Caco-2 (cell line): Measurements from ENCODE around the gene URAD. TPM values are rescaled to one million over a fixed set of nuclear protein-coding genes. Genes with fewer than 3 reads are reported as not detected.

Experiments used
- Bru-seq: library from RNA; stranded (reverse); fragments of 400-500 nt; gene quantifications from one replicate; lab custom pipeline; 2021; lab: Mats Ljungman, UMichigan
- BruChase-seq, 2 experiments: library from RNA; stranded (reverse); fragments of 400-500 nt; gene quantifications; one replicate each; lab custom pipeline; 2021; lab: Mats Ljungman, UMichigan
- BruUV-seq: library from RNA; stranded (reverse); fragments of 400-500 nt; replicated peaks from 2 replicates; lab custom pipeline; 2021; lab: Mats Ljungman, UMichigan
- CTCF ChIA-PET: fragments of 300-600 bp; sonication (Branson Sonifier 250); formaldehyde crosslinking; loops from one replicate; lab custom pipeline; 2022; ENCODE audit warnings: antibody characterized with exemption; lab: Charles Lee
- POLR2A ChIA-PET: fragments of 300-600 bp; sonication (Branson Sonifier 250); formaldehyde crosslinking; loops from one replicate; lab custom pipeline; 2022; ENCODE audit warnings: antibody characterized with exemption; lab: Charles Lee
- DNase-seq, 2 experiments: peaks; one replicate each; pipeline versions ENCODE4 v3.0.0 to v3.0.0-alpha.2; 2020 to 2022
- H3K27me3 ChIP-seq: replicated peaks from 2 replicates; pipeline ENCODE4 v1.6.0; 2011; ENCODE audit warnings: low read length; ENCODE audit not compliant: control insufficient read depth, insufficient read depth
- H3K36me3 ChIP-seq: 2 replicates; pipeline ENCODE4 v1.5.1; 2011; ENCODE audit warnings: low read length; ENCODE audit not compliant: control insufficient read depth, insufficient read depth
- H3K4me1 ChIP-seq: fragments of 250-450 bp; sonication (Bioruptor Pico); 2 replicates; pipeline ENCODE4 v1.5.1; 2020; ENCODE audit warnings: mild to moderate bottlenecking
- H3K4me3 ChIP-seq: 2 replicates; pipeline ENCODE4 v1.5.1; 2011; ENCODE audit warnings: low read depth, mild to moderate bottlenecking, control low read depth, low read length
- H3K9me3 ChIP-seq: fragments of 250-450 bp; sonication (Bioruptor Pico); 2 replicates; pipeline ENCODE4 v1.5.1; 2020; ENCODE audit warnings: mild to moderate bottlenecking, moderate library complexity
- H3K27ac Mint-ChIP-seq: one replicate; pipeline ENCODE4 v1.8.0; 2022; ENCODE audit warnings: mixed read lengths; ENCODE audit not compliant: unreplicated experiment
- H3K27me3 Mint-ChIP-seq: one replicate; pipeline ENCODE4 v1.8.0; 2022; ENCODE audit warnings: mixed read lengths; ENCODE audit not compliant: insufficient read depth, unreplicated experiment
- H3K36me3 Mint-ChIP-seq: one replicate; pipeline ENCODE4 v1.8.0; 2022; ENCODE audit warnings: mild to moderate bottlenecking, mixed read lengths; ENCODE audit not compliant: insufficient read depth, unreplicated experiment
- H3K4me1 Mint-ChIP-seq: one replicate; pipeline ENCODE4 v1.8.0; 2022; ENCODE audit warnings: low read depth, mixed read lengths; ENCODE audit not compliant: unreplicated experiment
- H3K4me3 Mint-ChIP-seq: one replicate; pipeline ENCODE4 v1.8.0; 2022; ENCODE audit warnings: mild to moderate bottlenecking, moderate library complexity, mixed read lengths; ENCODE audit not compliant: unreplicated experiment
- H3K9me3 Mint-ChIP-seq: one replicate; pipeline ENCODE4 v1.8.0; 2022; ENCODE audit warnings: mixed read lengths; ENCODE audit not compliant: unreplicated experiment
- intact Hi-C: fragments of 100-400 bp; cut with micrococcal nuclease; formaldehyde crosslinking; loops from one replicate; pipeline ENCODE4 v1.10.0; 2022; ENCODE audit not compliant: unreplicated experiment
- long read RNA-seq: library from polyadenylated mRNA; stranded (forward); transcript quantifications from one replicate; pipeline ENCODE4 v2.0.0, GENCODE V29; 2022
- total RNA-seq: library from RNA; stranded (reverse); gene quantifications from 2 replicates; pipeline ENCODE4 v1.2.3, GENCODE V29; 2022
- TF ChIP-seq, protein P1 (sequence below), 2 experiments: fragments of 200-600 bp in 1 of 2; IDR thresholded peaks; 1 replicate in 1 of 2; 2 replicates in 1 of 2; pipeline versions ENCODE4 v1.5.1 to v1.8.0; 2011 to 2022; ENCODE audit warnings: antibody characterized with exemption in 1 of 2, control low read depth in 1 of 2, inconsistent platforms in 1 of 2, low read depth in 1 of 2, low read length in 1 of 2, mild to moderate bottlenecking in 1 of 2, moderate library complexity in 1 of 2; ENCODE audit not compliant: insufficient read depth in 1 of 2, severe bottlenecking in 1 of 2, unreplicated experiment in 1 of 2

Gene URAD, protein sequence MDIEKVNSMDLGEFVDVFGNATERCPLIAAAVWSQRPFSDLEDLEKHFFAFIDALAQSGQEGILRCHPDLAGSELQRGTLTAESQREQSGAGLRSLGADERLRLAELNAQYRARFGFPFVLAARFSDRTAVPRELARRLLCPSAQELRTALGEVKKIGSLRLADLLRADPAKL
- total RNA-seq, result 5.2 and 8.1 TPM in 2 replicates
- percentile 51 among the genes with signal in this experiment for Bru-seq, nascent RNA
- percentile 44 among the genes with signal in this experiment for BruChase-seq, experiment 1, labeled RNA remaining after a 2-hour chase
- percentile 47 among the genes with signal in this experiment for BruChase-seq, experiment 2, labeled RNA remaining after a 6-hour chase
- long read RNA-seq, partial matches to known transcripts, result 0 of 9 reads
- long read RNA-seq, other reads (novel, unspliced or antisense), result 8 of 9 reads

DNA sequence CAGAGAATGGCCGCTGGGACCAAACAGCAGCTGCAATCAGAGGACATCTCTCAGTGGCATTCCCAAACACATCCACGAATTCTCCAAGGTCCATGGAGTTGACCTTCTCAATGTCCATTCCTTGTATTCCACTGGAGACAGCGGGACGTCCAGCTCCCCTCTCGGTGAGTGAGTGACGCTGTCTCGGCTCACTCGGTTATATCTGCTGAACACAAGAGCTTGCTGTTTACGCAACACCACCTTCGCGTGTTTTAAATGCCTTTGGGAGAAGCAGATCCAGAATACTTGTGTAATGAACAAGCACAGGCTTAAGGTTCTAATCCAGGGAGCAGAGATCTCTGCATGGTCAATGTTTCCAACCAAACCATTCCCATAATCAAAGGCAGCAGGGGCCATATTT is at the start of gene URAD:
TSS of gene URAD (minus strand) at position 174 of the 400 bp plus-strand sequence. CDS start at position 118, 56 bp downstream.
- POLR2A ChIA-PET, result interaction anchor here (0.6 to 1.3 kb wide), 2 partner anchors 28 to 538 kb away, joined by 6 to 8 read pairs; partner anchors contain the start of gene MTIF3
- Histone ChIP-seq H3K4me3 (no peak within 1 kb of the TSS), H3K36me3 (no peaks in the 10 kb centered on the region), H3K27me3 (no peaks in the 10 kb centered on the region), H3K9me3 (no peaks in the 10 kb centered on the region), H3K4me1 (peaks cover 25% of the 10 kb centered on the region)
- no peaks in the 10 kb centered on the region for H3K36me3 Mint-ChIP-seq
- CTCF ChIA-PET, result interaction anchor here (0.6 to 6.4 kb wide), 6 partner anchors 13 to 1039 kb away, joined by 5 to 82 read pairs (median 6); no protein-coding TSS in a partner anchor
- TF ChIP-seq, protein P1, sequence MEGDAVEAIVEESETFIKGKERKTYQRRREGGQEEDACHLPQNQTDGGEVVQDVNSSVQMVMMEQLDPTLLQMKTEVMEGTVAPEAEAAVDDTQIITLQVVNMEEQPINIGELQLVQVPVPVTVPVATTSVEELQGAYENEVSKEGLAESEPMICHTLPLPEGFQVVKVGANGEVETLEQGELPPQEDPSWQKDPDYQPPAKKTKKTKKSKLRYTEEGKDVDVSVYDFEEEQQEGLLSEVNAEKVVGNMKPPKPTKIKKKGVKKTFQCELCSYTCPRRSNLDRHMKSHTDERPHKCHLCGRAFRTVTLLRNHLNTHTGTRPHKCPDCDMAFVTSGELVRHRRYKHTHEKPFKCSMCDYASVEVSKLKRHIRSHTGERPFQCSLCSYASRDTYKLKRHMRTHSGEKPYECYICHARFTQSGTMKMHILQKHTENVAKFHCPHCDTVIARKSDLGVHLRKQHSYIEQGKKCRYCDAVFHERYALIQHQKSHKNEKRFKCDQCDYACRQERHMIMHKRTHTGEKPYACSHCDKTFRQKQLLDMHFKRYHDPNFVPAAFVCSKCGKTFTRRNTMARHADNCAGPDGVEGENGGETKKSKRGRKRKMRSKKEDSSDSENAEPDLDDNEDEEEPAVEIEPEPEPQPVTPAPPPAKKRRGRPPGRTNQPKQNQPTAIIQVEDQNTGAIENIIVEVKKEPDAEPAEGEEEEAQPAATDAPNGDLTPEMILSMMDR (IDR thresholded peaks at IDR 0.05; ENCODE audit: insufficient read depth in 1 of 2, low read depth in 1 of 2, low read length in 1 of 2, severe bottlenecking in 1 of 2, unreplicated experiment in 1 of 2), result no peak
- H3K4me3 Mint-ChIP-seq, result peak within 1 kb of the TSS; percentile 43
- BruUV-seq, result no TSS peak
- H3K4me1 Mint-ChIP-seq, result peaks cover 17% of the 10 kb centered on the region
- no peaks in the 10 kb centered on the region for H3K27me3 Mint-ChIP-seq
- intact Hi-C loops, result loop anchor here (1.0 kb wide), 1 partner anchor 10 kb away; no protein-coding TSS in a partner anchor
- no peaks in the 10 kb centered on the region for H3K9me3 Mint-ChIP-seq
- H3K27ac Mint-ChIP-seq, result peak within 1 kb of the TSS; percentile 48
- peak; percentile 69 to 75 for DNase-seq

DNA sequence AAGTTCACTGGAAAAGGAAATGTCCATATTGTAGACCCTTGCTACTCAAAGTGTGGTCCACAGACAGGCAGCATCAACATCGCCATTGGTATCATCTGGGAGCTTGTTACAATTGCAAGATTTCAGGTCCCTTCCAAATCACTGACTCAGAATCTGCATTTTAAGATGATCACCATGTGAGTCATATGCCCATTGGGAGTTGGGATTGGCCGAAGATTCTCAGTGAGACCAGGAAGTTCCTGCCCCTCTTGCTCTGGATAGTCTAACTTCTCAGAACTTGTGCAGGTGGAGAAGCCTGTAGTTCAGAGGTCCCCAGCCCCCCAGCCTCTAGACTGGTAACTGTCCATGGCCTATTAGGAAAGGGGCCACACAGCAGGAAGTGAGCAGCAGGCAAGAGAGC is 48.9 kb upstream of the URAD start:
- intact Hi-C loops, result no loop called here
- Histone ChIP-seq H3K4me3 (no peak overlapping the region), H3K4me1 (0 out of 2 replicates have a peak, but pooled peaks cover 8% of the 10 kb centered on the region), H3K27me3 (no peaks in the 10 kb centered on the region), H3K9me3 (no peaks in the 10 kb centered on the region), H3K36me3 (no peaks in the 10 kb centered on the region)
- Mint-ChIP-seq H3K27ac (no peak overlapping the region), H3K4me1 (peaks cover 17% of the 10 kb centered on the region), H3K27me3 (no peaks in the 10 kb centered on the region), H3K36me3 (no peaks in the 10 kb centered on the region), H3K4me3 (no peak overlapping the region), H3K9me3 (peaks cover 4% of the 10 kb centered on the region)
- no peak for DNase-seq
- ChIA-PET CTCF (no interaction called here), POLR2A (no interaction called here)
- TF ChIP-seq, protein P1 (IDR thresholded peaks at IDR 0.05; ENCODE audit: insufficient read depth in 1 of 2, low read depth in 1 of 2, low read length in 1 of 2, severe bottlenecking in 1 of 2, unreplicated experiment in 1 of 2), result no peak
- BruUV-seq, result no TSS peak

DNA sequence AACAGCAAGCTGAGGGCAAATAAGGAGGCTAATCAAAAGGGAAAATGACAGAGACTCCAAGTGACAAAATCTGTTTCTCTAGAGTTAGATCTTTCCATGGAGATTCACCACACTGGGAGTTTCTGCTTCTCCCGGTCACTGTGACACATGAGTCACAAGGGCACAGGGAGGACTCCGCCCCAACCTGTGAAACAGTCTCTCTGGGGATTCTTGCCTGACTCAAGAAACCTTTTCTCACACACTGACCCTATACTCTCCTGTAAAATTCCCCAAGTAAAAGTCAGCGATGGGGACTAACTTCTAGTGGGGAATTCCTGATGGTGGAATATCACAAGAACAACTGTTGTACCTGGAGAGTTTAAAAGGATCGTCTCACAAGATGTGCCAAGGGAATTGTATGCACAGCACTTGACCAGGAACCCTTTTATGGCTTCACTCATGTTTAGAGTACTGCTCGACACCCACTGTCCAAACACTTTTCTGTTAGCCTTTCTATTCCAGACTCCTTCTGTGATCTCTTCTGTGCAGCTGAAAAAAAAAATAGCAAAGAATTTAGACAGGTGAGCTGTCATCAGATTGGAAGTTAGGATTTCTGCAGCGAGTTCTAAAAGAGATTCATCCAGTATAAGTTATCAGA is 46.8 kb upstream of the URAD start:
- TF ChIP-seq, protein P1 (IDR thresholded peaks at IDR 0.05; ENCODE audit: insufficient read depth in 1 of 2, low read depth in 1 of 2, low read length in 1 of 2, severe bottlenecking in 1 of 2, unreplicated experiment in 1 of 2), result no peak
- H3K27me3 Mint-ChIP-seq, result no peaks in the 10 kb centered on the region
- H3K36me3 Mint-ChIP-seq, result no peaks in the 10 kb centered on the region
- peaks cover 20% of the 10 kb centered on the region for H3K9me3 Mint-ChIP-seq
- H3K4me3 Mint-ChIP-seq, result peak overlapping the region; percentile 69
- H3K4me1 Mint-ChIP-seq, result peaks cover 17% of the 10 kb centered on the region
- intact Hi-C loops, result no loop called here
- no TSS peak for BruUV-seq
- H3K27ac Mint-ChIP-seq, result peak overlapping the region; percentile 63
- H3K36me3 ChIP-seq, result no peaks in the 10 kb centered on the region
- no peak overlapping the region for H3K4me3 ChIP-seq
- peak; percentile 55 to 59 for DNase-seq
- H3K27me3 ChIP-seq, result no peaks in the 10 kb centered on the region
- H3K9me3 ChIP-seq, result no peaks in the 10 kb centered on the region
- ChIA-PET POLR2A (no interaction called here), CTCF (no interaction called here)
- H3K4me1 ChIP-seq, result 0 out of 2 replicates have a peak, but pooled peaks cover 8% of the 10 kb centered on the region
